Measurements from ENCODE around the gene COL25A1.

The COL25A1 gene

DNA sequence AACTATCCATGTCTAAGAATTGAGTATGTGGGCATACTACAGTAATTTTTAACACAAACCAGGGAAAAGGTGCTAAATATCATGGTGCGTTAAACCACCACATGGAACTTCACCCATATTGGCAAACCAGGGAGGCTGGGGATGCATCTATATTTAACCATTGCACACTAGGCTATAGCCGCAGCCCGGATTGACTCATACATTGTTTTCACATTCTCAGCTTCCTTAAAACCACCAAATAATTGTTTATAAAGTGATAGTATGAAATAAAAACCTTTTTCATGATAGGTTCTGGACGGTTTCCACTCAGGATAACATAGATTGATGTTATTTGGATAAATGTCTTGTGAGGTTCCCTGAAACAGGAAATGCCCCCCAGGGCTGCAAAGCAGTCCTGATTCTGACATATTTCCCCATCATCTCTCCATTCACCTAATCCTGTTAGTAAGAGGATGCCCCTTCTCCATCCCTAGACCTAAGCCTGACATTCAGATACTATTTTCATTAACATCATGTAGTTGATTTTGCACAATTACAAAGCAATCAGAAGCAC is 7.9 kb downstream of the COL25A1 start:
- no peak for DNase-seq (ENCODE audit: low read depth)
- no peak overlapping the region for H3K4me3 ChIP-seq (ENCODE audit: low read depth, low read length)

DNA sequence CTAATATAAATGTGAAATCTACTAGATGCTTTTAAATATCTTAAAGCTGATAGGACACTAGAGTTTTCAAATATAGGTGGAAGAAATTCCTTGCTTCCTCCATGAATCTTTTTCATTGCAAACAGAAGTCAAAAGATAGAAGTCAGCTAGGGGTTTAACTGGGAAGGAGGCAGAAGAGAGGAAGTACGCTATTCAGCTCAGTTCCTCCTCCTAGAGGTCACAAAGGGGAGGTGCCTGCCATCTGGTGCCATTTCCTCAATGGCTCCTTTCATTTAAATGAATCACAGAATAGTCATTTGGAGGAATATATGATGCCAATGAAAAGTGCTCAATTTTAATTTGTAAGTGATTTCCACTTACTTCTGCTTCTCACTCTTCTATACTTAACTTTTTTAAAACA is 8.5 kb downstream of the COL25A1 start:
- no peak for DNase-seq (ENCODE audit: low read depth)
- H3K4me3 ChIP-seq (ENCODE audit: low read depth, low read length) = no peak overlapping the region

- no peak for DNase-seq (ENCODE audit: low read depth)
- H3K4me3 ChIP-seq (ENCODE audit: low read depth, low read length) = no peak overlapping the region
Measured at GRCh38 chr4:109291707-109292238, 10.7 kb downstream of the COL25A1 start.

DNA sequence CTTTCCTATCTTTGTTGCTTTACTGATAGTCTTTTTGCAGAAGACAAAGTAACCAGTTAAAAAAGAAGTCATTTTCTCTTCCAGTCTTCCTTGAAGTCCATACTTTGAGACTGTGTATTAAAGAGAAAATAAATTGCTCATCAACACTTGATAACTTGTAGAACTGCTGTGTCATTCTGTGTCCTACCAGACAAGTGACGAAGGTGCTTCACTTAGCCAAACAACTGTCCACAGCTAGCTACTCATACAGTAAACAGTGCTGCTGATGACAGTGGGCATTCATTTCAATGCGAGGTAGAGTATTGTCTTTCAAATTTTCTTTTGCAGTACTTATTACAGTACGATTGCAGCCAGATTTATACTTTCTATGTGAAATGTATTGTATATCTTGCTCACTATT is 11.5 kb downstream of the COL25A1 start:
- H3K4me3 ChIP-seq (ENCODE audit: low read depth, low read length) = no peak overlapping the region
- no peak for DNase-seq (ENCODE audit: low read depth)

GRCh38 chr4:109278594-109279031 is 23.8 kb downstream of the COL25A1 start:
- no peak for DNase-seq (ENCODE audit: low read depth)
- H3K4me3 ChIP-seq (ENCODE audit: low read depth, low read length) = no peak overlapping the region

GRCh38 chr4:109276482-109277095 is 25.9 kb downstream of the COL25A1 start:
- no peak for DNase-seq (ENCODE audit: low read depth)
- no peak overlapping the region for H3K4me3 ChIP-seq (ENCODE audit: low read depth, low read length)

DNA sequence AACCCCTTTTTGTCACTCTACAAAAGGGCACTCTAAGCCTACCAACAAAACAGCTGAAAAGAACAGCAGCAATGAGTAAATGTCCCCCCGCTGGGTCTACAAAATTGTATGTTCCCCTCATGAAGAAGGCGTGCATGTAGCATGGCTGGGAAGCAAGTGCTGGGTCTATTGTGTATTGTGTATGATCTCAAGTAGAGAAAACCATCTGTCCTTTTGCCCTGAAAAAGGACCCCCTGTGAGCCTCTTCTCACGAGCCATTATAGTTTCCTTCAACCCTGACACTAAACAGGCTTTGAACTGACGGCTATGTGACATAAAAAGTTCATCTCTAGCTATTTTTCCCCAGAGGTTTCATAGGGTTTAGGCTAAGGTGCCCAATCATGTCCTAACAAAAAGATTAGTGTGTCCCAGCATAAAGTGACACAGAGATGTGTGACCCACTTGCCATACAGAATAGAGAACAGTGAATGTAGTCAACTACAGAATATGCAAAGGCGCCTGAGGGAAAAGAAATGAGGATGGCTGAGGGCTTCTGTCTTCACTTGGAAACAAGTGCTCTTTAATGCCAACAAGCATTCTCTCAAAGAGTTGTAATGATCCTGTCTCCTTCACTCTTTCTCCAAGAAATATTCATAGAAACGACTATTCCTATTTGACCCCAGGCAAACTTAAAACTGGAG is 27.3 kb downstream of the COL25A1 start:
- DNase-seq (ENCODE audit: low read depth) = no peak
- no peak overlapping the region for H3K4me3 ChIP-seq (ENCODE audit: low read depth, low read length)

DNA sequence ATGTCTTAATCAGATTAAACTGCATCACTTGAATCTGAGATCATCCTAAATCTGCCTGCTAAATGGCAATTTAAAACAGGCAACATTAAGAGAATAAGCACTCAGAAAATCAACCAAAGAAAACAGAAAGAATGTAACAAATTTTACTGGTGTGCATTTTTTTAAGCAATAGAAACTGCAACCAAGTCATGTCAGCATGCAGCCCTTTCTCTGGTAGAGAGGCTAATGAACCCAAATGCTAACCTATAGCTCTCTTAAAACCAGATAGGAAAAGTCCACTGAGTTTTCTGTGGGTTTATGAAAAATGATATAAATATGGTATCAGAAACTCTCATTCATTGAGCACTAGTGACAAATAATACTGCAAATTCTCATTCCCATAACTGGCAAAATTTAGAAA is 35.6 kb downstream of the COL25A1 start:
- H3K4me3 ChIP-seq (ENCODE audit: low read depth, low read length) = no peak overlapping the region
- DNase-seq (ENCODE audit: low read depth) = no peak

DNA sequence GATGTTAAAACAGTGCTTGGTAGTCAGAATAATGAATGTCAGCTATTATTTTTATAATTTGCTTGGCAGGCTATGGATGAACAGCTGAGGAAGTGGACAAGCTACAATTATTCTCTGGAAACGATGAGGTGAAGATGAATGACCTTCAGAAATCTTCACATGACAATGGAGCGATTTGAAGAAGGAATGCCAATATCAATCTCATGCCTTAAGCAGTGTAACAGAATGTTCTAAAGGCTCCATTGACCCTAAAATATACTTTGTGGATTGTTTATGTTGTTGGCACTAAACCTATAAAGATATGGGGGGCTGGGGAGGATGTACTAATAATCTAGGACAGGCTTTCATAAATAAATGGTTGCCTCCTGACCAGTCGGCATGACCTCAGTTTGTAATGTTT is 36.2 kb downstream of the COL25A1 start:
- no peak overlapping the region for H3K4me3 ChIP-seq (ENCODE audit: low read depth, low read length)
- no peak for DNase-seq (ENCODE audit: low read depth)

- no peak for DNase-seq (ENCODE audit: low read depth)
Measured at GRCh38 chr4:109263721-109264120, 38.7 kb downstream of the COL25A1 start.

DNA sequence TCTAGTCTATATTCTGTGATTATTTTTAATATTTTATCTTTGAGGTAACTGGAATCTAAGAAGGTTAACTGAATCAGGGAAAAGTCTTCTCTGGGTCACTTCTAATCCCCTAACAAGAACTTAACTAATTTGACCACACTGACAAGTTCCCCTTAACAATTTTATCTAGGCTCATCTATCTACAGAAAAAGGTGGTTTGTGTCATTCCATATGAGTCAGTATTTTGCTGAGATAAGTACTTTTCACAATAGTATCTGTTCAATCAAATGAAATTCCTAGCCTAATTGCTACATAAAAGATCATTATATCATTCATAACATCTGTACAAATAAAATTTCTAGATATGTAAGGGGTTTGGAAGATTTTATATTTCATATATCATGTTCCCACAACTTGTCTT is 45.6 kb downstream of the COL25A1 start:
- H3K4me3 ChIP-seq (ENCODE audit: low read depth, low read length) = no peak overlapping the region

More at GRCh38 chr4:109263721-109264120, 38.7 kb downstream of the COL25A1 start:
- H3K4me3 ChIP-seq (ENCODE audit: low read depth, low read length) = no peak overlapping the region

DNA sequence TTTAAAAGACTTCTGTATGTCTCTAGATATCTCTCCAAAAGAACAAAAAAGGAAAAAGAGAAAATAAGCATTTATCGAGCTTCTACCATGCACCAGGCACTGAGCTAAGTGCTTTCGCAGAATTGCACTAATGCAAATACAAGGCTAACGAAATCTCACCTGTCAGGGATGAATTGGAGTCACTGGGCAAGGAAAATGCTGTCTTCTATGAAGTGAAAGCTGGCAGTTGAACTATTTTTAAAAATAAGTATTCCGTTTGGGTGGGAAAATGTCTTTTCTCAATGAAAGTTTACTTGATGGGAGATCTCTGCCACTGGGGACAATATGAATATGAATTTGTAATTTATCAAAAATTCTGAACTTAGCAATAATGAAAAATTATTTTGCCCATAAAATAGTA is 47.6 kb downstream of the COL25A1 start:
- no peak for DNase-seq (ENCODE audit: low read depth)
- H3K4me3 ChIP-seq (ENCODE audit: low read depth, low read length) = no peak overlapping the region

More for the DNA sequence above, 45.6 kb downstream of the COL25A1 start:
- no peak for DNase-seq (ENCODE audit: low read depth)

- no peak overlapping the region for H3K4me3 ChIP-seq (ENCODE audit: low read depth, low read length)
- no peak for DNase-seq (ENCODE audit: low read depth)
Measured at GRCh38 chr4:109251396-109251795, 51.1 kb downstream of the COL25A1 start.

GRCh38 chr4:109248322-109248900 is 54.0 kb downstream of the COL25A1 start:
- DNase-seq (ENCODE audit: low read depth) = peak; percentile 19
- H3K4me3 ChIP-seq (ENCODE audit: low read depth, low read length) = no peak overlapping the region

DNA sequence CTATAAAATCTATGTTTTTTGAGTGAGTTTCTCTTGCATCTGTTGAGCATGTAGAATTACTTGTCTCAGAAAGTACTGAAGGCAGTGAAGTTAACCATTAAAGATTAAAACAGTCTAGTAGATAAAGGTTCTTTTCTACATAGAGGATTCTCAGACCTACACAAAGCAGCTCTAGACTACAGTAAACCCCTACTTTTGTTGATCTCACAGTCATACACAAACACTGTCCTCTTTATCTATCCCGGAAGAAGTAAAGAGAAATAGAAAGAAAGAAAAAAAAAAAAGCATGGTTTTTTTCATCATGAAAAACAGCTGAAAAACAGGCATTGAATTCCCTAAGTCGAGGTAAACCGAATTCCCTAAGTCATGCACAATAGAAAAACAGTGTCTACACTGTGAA is 58.6 kb downstream of the COL25A1 start:
- no peak overlapping the region for H3K4me3 ChIP-seq (ENCODE audit: low read depth, low read length)

GRCh38 chr4:109238746-109239145 is 63.7 kb downstream of the COL25A1 start:
- DNase-seq (ENCODE audit: low read depth) = no peak
- no peak overlapping the region for H3K4me3 ChIP-seq (ENCODE audit: low read depth, low read length)

More for the DNA sequence above, 58.6 kb downstream of the COL25A1 start:
- DNase-seq (ENCODE audit: low read depth) = no peak

DNA sequence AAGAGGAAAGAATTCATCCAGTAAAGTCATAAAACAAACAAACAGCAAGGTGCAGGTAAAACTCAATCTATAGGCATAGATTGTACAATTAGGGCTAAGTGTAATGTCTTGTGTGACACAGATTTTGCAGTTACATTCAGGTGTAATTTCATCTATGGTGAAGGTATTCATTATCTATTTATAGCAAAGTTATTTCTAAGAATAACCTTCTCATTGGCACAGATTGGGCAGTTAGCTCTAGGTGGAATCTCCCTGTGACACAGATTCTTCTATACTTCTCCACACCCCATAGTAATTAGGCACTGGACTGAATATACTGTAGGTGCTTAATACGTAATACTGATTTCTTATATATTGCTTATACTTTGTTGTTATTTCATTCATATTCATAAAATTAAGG is 66.8 kb downstream of the COL25A1 start:
- no peak for DNase-seq (ENCODE audit: low read depth)
- no peak overlapping the region for H3K4me3 ChIP-seq (ENCODE audit: low read depth, low read length)

DNA sequence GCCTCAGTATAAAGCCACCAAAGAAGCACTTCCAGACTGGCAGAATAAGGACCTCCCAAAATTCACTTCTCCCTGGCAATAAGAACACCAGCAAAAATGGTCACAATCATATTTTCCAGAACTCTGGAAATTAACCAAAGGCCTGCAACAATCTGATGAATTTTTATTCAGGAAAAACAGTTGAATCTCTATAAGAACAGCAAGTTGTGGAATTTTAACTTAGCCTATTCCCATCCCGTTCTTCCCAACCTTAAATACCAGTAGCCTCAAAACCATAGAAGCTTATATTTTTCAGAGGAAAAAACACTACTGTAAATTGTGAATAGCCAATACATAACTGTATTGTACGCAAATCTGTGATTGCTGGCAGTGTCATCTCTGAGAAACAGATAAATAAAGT is 67.9 kb downstream of the COL25A1 start:
- H3K4me3 ChIP-seq (ENCODE audit: low read depth, low read length) = no peak overlapping the region
- no peak for DNase-seq (ENCODE audit: low read depth)

- DNase-seq (ENCODE audit: low read depth) = peak; percentile 38
Measured at GRCh38 chr4:109233570-109233969, 68.9 kb downstream of the COL25A1 start.

DNA sequence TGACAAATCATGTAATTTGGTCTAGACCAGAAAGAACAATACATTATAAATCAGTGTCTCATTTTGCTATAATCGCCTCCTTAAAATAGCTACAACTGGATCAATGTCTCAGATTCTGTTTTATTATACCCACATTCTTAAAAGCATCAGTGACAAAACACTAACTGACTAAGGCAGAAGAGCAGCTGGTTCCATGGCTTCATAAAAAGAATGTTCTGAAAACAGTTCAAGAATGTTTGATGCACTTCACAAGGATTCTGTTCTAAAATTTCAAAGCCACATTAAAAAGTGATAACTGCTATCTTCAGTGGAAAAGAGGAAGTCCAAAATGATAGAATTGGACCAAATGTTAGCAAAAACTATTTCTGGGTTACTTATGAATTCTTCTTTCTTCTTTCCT is 69.8 kb downstream of the COL25A1 start:
- H3K4me3 ChIP-seq (ENCODE audit: low read depth, low read length) = no peak overlapping the region
- no peak for DNase-seq (ENCODE audit: low read depth)

More at GRCh38 chr4:109233570-109233969, 68.9 kb downstream of the COL25A1 start:
- no peak overlapping the region for H3K4me3 ChIP-seq (ENCODE audit: low read depth, low read length)
